GM12891 (cell line): ENCODE data around the gene CCDC82.

Source experiments
- PAX5 ChIP-seq: IDR thresholded peaks from 2 replicates; pipeline ENCODE4 v1.6.1; 2011; ENCODE audit warnings: low read length, moderate library complexity, mild to moderate bottlenecking; ENCODE audit not compliant: insufficient read depth, severe bottlenecking
- POLR2A ChIP-seq: IDR thresholded peaks from 2 replicates; pipeline ENCODE4 v1.6.1; 2011; ENCODE audit warnings: low read depth, low read length, control low read depth
- POLR2AphosphoS5 ChIP-seq: IDR thresholded peaks from 2 replicates; pipeline ENCODE4 v1.6.1; 2011; ENCODE audit warnings: low read depth, low read length, control low read depth
- POU2F2 ChIP-seq: IDR thresholded peaks from 2 replicates; pipeline ENCODE4 v1.6.1; 2011; ENCODE audit warnings: low read depth, mild to moderate bottlenecking, control low read depth, low read length, moderate library complexity
- SPI1 ChIP-seq: IDR thresholded peaks from 2 replicates; pipeline ENCODE4 v1.6.1; 2011; ENCODE audit warnings: low read depth, low read length, control low read depth
- TAF1 ChIP-seq: IDR thresholded peaks from 2 replicates; pipeline ENCODE4 v1.6.1; 2011; ENCODE audit warnings: low read depth, low read length, control low read depth

DNA sequence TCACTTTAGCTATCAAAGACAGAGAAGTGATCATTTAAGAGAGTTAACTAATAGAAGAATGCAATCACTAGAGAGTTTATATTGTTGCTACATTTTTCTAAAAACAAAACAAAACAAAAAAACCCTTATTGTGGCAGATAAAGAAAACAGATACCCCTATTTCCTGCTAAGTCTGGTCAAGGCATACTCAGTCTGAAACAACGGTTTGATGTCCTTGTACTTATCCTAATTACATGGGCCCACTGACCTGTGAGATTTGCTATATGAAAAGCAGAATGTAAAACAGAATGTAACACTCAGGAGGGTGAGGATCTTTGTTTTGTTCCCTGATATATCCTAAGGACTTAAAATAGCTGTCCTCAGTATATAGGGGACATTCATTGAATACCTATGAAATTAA, 71.3 kb downstream of the CCDC82 start:
- TF ChIP-seq POLR2A, result no peak
- no peak for TF ChIP-seq TAF1
- no peak for TF ChIP-seq POLR2AphosphoS5
- no peak for TF ChIP-seq PAX5
- no peak for TF ChIP-seq SPI1
- no peak for TF ChIP-seq POU2F2
